A673 (cell line): ENCODE measurements around the gene SH3D19.

ENCODE experiments used
- EZH2 ChIP-seq: fragments of 200-600 bp; sonication (generic); IDR thresholded peaks from 2 replicates; pipeline ENCODE4 v1.6.1; 2017; ENCODE audit warnings: borderline replicate concordance, low read depth, mild to moderate bottlenecking, mixed read lengths, antibody characterized with exemption, low read length; ENCODE audit not compliant: poor library complexity, severe bottlenecking
- TF ChIP-seq, protein P1 (sequence below): fragments of 300-800, 200-600 bp; sonication (generic); conservative IDR thresholded peaks from 2 replicates; pipeline ENCODE4 v1.5.1; 2017; ENCODE audit warnings: low read depth, mild to moderate bottlenecking, antibody characterized with exemption, low read length, moderate library complexity, mixed read lengths

DNA sequence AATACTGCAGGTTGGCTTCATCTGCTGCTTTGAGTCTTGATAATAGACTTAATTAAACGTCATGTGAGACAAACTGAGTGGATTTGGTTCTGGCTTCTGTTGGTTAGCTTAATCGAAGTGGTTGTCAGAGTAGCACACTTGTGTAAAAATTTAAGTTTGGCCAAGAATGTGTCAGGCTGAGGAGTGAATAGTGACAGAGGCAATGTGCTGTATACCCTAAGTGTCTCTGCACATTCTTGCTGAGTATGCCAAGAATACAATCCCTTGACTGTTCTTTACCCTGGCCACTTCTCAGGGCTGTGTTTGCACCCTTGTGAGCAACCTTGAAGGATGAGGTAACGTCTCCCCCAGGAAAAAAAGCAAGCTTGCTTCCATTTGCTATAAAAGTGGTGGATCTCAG lies 211.1 kb downstream of the SH3D19 start:
- TF ChIP-seq, protein P1, sequence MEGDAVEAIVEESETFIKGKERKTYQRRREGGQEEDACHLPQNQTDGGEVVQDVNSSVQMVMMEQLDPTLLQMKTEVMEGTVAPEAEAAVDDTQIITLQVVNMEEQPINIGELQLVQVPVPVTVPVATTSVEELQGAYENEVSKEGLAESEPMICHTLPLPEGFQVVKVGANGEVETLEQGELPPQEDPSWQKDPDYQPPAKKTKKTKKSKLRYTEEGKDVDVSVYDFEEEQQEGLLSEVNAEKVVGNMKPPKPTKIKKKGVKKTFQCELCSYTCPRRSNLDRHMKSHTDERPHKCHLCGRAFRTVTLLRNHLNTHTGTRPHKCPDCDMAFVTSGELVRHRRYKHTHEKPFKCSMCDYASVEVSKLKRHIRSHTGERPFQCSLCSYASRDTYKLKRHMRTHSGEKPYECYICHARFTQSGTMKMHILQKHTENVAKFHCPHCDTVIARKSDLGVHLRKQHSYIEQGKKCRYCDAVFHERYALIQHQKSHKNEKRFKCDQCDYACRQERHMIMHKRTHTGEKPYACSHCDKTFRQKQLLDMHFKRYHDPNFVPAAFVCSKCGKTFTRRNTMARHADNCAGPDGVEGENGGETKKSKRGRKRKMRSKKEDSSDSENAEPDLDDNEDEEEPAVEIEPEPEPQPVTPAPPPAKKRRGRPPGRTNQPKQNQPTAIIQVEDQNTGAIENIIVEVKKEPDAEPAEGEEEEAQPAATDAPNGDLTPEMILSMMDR, result no peak
- TF ChIP-seq EZH2, result no peak
